ENCODE data around the gene TRIM38. TPM values are rescaled to one million over a fixed set of nuclear protein-coding genes. Genes with fewer than 3 reads are reported as not detected.

Gene TRIM38
- total RNA-seq, 2 experiments from 2014 or later, result 17.0 to 17.5 TPM

- no peak for TF ChIP-seq CTCF (IDR thresholded peaks at IDR 0.05)
- peak overlapping the region; percentile 97 for H3K27ac Mint-ChIP-seq
- DNase-seq (no peak), ATAC-seq (ENCODE audit: poor library complexity) (no peak)
- Histone ChIP-seq H3K4me3 (ENCODE audit: low read length) (no peak overlapping the region), H3K36me3 (ENCODE audit: insufficient read depth, low read length) (no peaks in the 10 kb centered on the region), H3K9me3 (ENCODE audit: control insufficient read depth in 1 of 2, insufficient read depth in 1 of 2, low read length in 2 of 2) (peaks cover 0 to 8% of the 10 kb centered on the region in 2 experiments), H3K27me3 (ENCODE audit: control insufficient read depth in 1 of 2, insufficient read depth in 2 of 2, low read length in 2 of 2) (no peaks in the 10 kb centered on the region), H3K4me1 (ENCODE audit: insufficient read depth, low read length) (peaks cover 44% of the 10 kb centered on the region), H3K27ac (ENCODE audit: low read depth in 1 of 2, low read length in 2 of 2) (no peak overlapping the region)
- no peaks in the 10 kb centered on the region for H3K9me3 Mint-ChIP-seq
- POLR2A ChIA-PET, result interaction anchor here (0.5 to 5.7 kb wide), 27 partner anchors 11 to 1871 kb away, joined by 3 to 357 read pairs (median 44); partner anchors contain the start of gene TRIM38
- CTCF ChIA-PET, result interaction anchor here (1.2 to 8.9 kb wide), 4 partner anchors 10 to 213 kb away, joined by 3 to 62 read pairs (median 4); a partner anchor contains a TSS
- intact Hi-C loops (cut with DNase I, micrococcal nuclease), result loop anchor here (5.0 to 10.0 kb wide), 4 partner anchors 60 to 1872 kb away; partner anchors contain the start of genes ZNF184 (in 2 of the 2) and TRIM38 (in 1 of the 2)
- H3K4me1 Mint-ChIP-seq (ENCODE audit: low read depth), result peaks cover 53% of the 10 kb centered on the region
- no peaks in the 10 kb centered on the region for H3K27me3 Mint-ChIP-seq
- peak overlapping the region; percentile 95 for H3K4me3 Mint-ChIP-seq
- peaks cover 28% of the 10 kb centered on the region for H3K36me3 Mint-ChIP-seq (ENCODE audit: low read depth)
Observed at GRCh38 chr6:26022737-26023136, 60.1 kb downstream of the TRIM38 start.

GRCh38 chr6:26024651-26025046 is 62.0 kb downstream of the TRIM38 start:
- no peak for TF ChIP-seq CTCF (IDR thresholded peaks at IDR 0.05)
- H3K27me3 Mint-ChIP-seq, result no peaks in the 10 kb centered on the region
- H3K27ac ChIP-seq (ENCODE audit: low read depth in 1 of 2, low read length in 2 of 2), result no peak overlapping the region
- no peaks in the 10 kb centered on the region for H3K27me3 ChIP-seq (ENCODE audit: control insufficient read depth in 1 of 2, insufficient read depth in 2 of 2, low read length in 2 of 2)
- H3K9me3 ChIP-seq (ENCODE audit: control insufficient read depth in 1 of 2, insufficient read depth in 1 of 2, low read length in 2 of 2), result peaks cover 0 to 6% of the 10 kb centered on the region in 2 experiments
- ChIA-PET CTCF (interaction anchor here (2.0 to 3.5 kb wide), 5 partner anchors 8 to 31 kb away, joined by 6 to 40 read pairs (median 21); a partner anchor contains a TSS), POLR2A (interaction anchor here (0.8 to 12.3 kb wide), 16 partner anchors 9 to 1847 kb away, joined by 3 to 919 read pairs (median 46); a partner anchor contains a TSS)
- H3K4me1 Mint-ChIP-seq (ENCODE audit: low read depth), result peaks cover 49% of the 10 kb centered on the region
- H3K27ac Mint-ChIP-seq, result peak overlapping the region; percentile 97
- no peak overlapping the region for H3K4me3 Mint-ChIP-seq
- H3K36me3 ChIP-seq (ENCODE audit: insufficient read depth, low read length), result no peaks in the 10 kb centered on the region
- no peaks in the 10 kb centered on the region for H3K9me3 Mint-ChIP-seq
- no peak for ATAC-seq (ENCODE audit: poor library complexity)
- DNase-seq, result no peak
- H3K36me3 Mint-ChIP-seq (ENCODE audit: low read depth), result peaks cover 28% of the 10 kb centered on the region
- intact Hi-C loops (cut with DNase I, micrococcal nuclease), result loop anchor here (5.0 to 10.0 kb wide), 9 partner anchors 38 to 1870 kb away; partner anchors contain the start of genes ZNF184 (in 2 of the 2) and TRIM38 (in 1 of the 2)
- peaks cover 45% of the 10 kb centered on the region for H3K4me1 ChIP-seq (ENCODE audit: insufficient read depth, low read length)
- H3K4me3 ChIP-seq (ENCODE audit: low read length), result no peak overlapping the region

GRCh38 chr6:26025047-26025893 is 62.7 kb downstream of the TRIM38 start:
- H3K36me3 Mint-ChIP-seq (ENCODE audit: low read depth), result peaks cover 26% of the 10 kb centered on the region
- peak in 3 of 14 experiments; percentile 36 to 52 (median 40) for DNase-seq

More at GRCh38 chr6:26025047-26025893, 62.7 kb downstream of the TRIM38 start:
- intact Hi-C loops (cut with DNase I, micrococcal nuclease), result loop anchor here (5.0 to 10.0 kb wide), 8 partner anchors 37 to 1870 kb away; partner anchors contain the start of gene ZNF184 (in 2 of the 2)
- Histone ChIP-seq H3K4me3 (ENCODE audit: low read length) (no peak overlapping the region), H3K4me1 (ENCODE audit: insufficient read depth, low read length) (peaks cover 42% of the 10 kb centered on the region), H3K36me3 (ENCODE audit: insufficient read depth, low read length) (no peaks in the 10 kb centered on the region), H3K27me3 (ENCODE audit: control insufficient read depth in 1 of 2, insufficient read depth in 2 of 2, low read length in 2 of 2) (no peaks in the 10 kb centered on the region), H3K27ac (ENCODE audit: low read depth in 1 of 2, low read length in 2 of 2) (peak overlapping the region; percentile 86 to 88), H3K9me3 (ENCODE audit: control insufficient read depth in 1 of 2, insufficient read depth in 1 of 2, low read length in 2 of 2) (peaks cover 0 to 5% of the 10 kb centered on the region in 2 experiments)
- ChIA-PET POLR2A (interaction anchor here (0.8 to 12.3 kb wide), 39 partner anchors 8 to 1870 kb away, joined by 3 to 919 read pairs (median 19); partner anchors contain the start of genes HFE and TRIM38), CTCF (interaction anchor here (0.8 to 3.5 kb wide), 15 partner anchors 8 to 1841 kb away, joined by 3 to 40 read pairs (median 8); partner anchors contain the start of gene HFE)
- H3K4me3 Mint-ChIP-seq, result peak overlapping the region; percentile 34
- H3K9me3 Mint-ChIP-seq, result no peaks in the 10 kb centered on the region
- no peak for ATAC-seq (ENCODE audit: poor library complexity)
- peak overlapping the region; percentile 97 for H3K27ac Mint-ChIP-seq
- TF ChIP-seq CTCF (IDR thresholded peaks at IDR 0.05), result no peak
- no peaks in the 10 kb centered on the region for H3K27me3 Mint-ChIP-seq
- H3K4me1 Mint-ChIP-seq (ENCODE audit: low read depth), result peaks cover 45% of the 10 kb centered on the region
